Measurements from ENCODE around the gene RDH5. TPM values are rescaled to one million over a fixed set of nuclear protein-coding genes. Genes with fewer than 3 reads are reported as not detected.

Gene RDH5
- total and polyA plus RNA-seq, 11 donors: 5.9 to 42.4 (median 17.4) TPM

DNA sequence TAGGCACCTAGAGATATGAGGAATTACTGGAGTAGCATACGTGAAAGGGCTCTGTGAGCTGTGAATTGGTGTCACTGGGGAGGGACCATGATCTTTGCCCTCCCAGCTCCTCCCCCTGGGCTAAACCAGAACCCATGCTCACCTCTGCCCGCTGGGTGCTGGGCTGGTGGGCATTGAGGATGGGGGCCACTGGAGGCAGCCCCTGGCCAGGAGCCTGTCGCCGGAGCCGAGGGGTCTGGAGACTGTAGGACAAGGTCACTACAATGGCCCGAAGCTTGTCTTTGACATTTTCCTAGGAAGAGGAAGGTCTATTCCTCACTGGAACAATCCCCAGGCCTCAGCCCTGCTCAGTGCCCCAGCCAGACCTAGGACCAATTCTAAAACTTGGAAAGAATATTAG lies 24.1 kb upstream of the RDH5 start:
- no peak for DNase-seq
- ATAC-seq: no peak
- 84 to 90% (median 87%) methylated on average over 6 of the region's 6 CpGs for WGBS, 4 donors
- H3K27ac ChIP-seq: peak overlapping the region in 1 of 12 donors; percentile 24
- H3K36me3 ChIP-seq: peaks cover 0 to 90% (median 66%) of the 10 kb centered on the region in 9 donors
- no peaks in the 10 kb centered on the region for H3K9me3 ChIP-seq
- intact Hi-C loops (cut with DNase I): no loop called here
- H3K4me3 ChIP-seq: no peak overlapping the region
- H3K27me3 ChIP-seq: no peaks in the 10 kb centered on the region
- H3K4me1 ChIP-seq: peaks cover 0 to 21% (median 14%) of the 10 kb centered on the region in 12 donors
- no peak for TF ChIP-seq POLR2A (IDR thresholded peaks at IDR 0.05)
- TF ChIP-seq, protein P1, sequence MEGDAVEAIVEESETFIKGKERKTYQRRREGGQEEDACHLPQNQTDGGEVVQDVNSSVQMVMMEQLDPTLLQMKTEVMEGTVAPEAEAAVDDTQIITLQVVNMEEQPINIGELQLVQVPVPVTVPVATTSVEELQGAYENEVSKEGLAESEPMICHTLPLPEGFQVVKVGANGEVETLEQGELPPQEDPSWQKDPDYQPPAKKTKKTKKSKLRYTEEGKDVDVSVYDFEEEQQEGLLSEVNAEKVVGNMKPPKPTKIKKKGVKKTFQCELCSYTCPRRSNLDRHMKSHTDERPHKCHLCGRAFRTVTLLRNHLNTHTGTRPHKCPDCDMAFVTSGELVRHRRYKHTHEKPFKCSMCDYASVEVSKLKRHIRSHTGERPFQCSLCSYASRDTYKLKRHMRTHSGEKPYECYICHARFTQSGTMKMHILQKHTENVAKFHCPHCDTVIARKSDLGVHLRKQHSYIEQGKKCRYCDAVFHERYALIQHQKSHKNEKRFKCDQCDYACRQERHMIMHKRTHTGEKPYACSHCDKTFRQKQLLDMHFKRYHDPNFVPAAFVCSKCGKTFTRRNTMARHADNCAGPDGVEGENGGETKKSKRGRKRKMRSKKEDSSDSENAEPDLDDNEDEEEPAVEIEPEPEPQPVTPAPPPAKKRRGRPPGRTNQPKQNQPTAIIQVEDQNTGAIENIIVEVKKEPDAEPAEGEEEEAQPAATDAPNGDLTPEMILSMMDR (IDR thresholded peaks at IDR 0.05): no peak

DNA sequence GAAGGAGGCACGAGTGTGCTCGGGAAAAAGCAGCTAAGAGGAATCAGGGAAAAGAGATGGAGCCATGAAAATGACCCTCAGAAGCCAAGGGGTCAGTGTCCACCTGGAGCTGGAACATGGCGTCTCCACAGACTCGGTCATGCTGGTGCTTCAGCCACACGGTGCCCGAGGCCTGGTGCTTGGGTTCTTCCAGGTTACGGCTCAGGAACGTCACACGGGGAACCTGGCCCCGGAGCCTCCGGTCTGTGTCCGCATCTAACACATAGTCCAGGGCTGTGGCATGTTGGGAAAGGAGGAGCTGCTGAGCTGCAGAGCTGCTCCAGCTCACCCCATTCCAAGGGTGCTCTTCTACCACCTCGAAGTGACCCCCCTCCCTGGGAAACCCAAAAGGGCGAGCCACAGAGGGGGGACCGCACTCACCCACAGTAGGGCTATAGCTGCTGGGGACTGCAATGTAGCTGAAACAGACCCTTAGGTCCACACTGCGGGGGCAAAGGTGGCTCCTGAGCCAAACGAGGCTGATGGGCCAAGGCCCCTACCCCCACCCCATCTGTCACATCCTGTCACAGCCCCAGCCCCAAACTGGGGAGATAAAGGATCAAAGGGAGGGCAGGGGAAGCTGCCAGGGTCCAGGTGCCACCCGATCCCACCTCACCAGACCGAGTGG lies 23.3 kb upstream of the RDH5 start:
- Histone ChIP-seq H3K4me1 (peaks cover 0 to 29% (median 17%) of the 10 kb centered on the region in 12 donors), H3K36me3 (peaks cover 0 to 88% (median 60%) of the 10 kb centered on the region in 9 donors), H3K9me3 (no peaks in the 10 kb centered on the region), H3K27ac (peak overlapping the region in 1 of 12 donors; percentile 24), H3K27me3 (no peaks in the 10 kb centered on the region), H3K4me3 (no peak overlapping the region)
- no peak for DNase-seq
- ATAC-seq: no peak
- no peak for TF ChIP-seq POLR2A (IDR thresholded peaks at IDR 0.05)
- TF ChIP-seq, protein P1 (IDR thresholded peaks at IDR 0.05): no peak
- intact Hi-C loops (cut with DNase I): no loop called here
- 78 to 84% (median 83%) methylated on average over 15 to 19 of the region's 19 CpGs for WGBS, 4 donors

DNA sequence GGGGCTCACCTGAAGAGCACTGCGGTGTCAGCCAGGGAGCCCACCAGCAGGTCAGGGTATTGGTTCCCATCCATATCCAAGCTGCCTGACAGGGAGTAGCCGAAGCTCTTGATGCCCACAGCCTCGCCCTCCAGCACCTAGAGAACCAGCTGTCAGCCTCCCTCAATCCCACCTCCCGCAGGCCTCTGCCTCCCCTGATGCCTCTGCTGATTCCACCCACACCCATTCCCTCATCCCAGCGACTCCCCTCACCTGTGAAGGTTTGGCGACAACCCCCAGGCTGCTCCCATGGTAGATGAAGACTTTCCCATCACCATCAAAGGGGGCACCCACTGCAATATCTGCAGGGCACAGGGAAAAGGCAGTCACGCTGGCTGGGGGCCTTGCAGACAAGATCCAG lies 22.5 kb upstream of the RDH5 start:
- peak overlapping the region in 1 of 12 donors; percentile 99 for H3K27ac ChIP-seq
- no peak overlapping the region for H3K4me3 ChIP-seq
- 89 to 93% (median 91%) methylated on average over 7 of the region's 7 CpGs for WGBS, 4 donors
- H3K27me3 ChIP-seq: no peaks in the 10 kb centered on the region
- intact Hi-C loops (cut with DNase I): no loop called here
- peaks cover 0 to 37% (median 21%) of the 10 kb centered on the region in 12 donors for H3K4me1 ChIP-seq
- TF ChIP-seq, protein P1 (IDR thresholded peaks at IDR 0.05): no peak
- ATAC-seq: no peak
- no peaks in the 10 kb centered on the region for H3K9me3 ChIP-seq
- DNase-seq: no peak
- peaks cover 0 to 87% (median 52%) of the 10 kb centered on the region in 9 donors for H3K36me3 ChIP-seq

GRCh38 chr12:55698241-55698955 lies 21.8 kb upstream of the RDH5 start:
- DNase-seq (no peak), ATAC-seq (no peak)
- TF ChIP-seq, protein P1 (IDR thresholded peaks at IDR 0.05): no peak
- no peak for TF ChIP-seq POLR2A (IDR thresholded peaks at IDR 0.05)
- no peak overlapping the region for H3K4me3 ChIP-seq
- no peaks in the 10 kb centered on the region for H3K27me3 ChIP-seq
- intact Hi-C loops (cut with DNase I): no loop called here
- H3K27ac ChIP-seq: peak overlapping the region in 2 of 12 donors; percentile 58 to 99
- no peaks in the 10 kb centered on the region for H3K9me3 ChIP-seq
- H3K4me1 ChIP-seq: peaks cover 0 to 44% (median 23%) of the 10 kb centered on the region in 12 donors
- 88 to 92% (median 91%) methylated on average over 9 to 16 of the region's 16 CpGs for WGBS, 4 donors
- peaks cover 0 to 82% (median 45%) of the 10 kb centered on the region in 9 donors for H3K36me3 ChIP-seq

Measured in heart left ventricle (tissue), 16 donors.